Gastroesophageal sphincter (tissue), 4 donors: ENCODE data around the gene TMC1. TPM values are rescaled to one million over a fixed set of nuclear protein-coding genes. Genes with fewer than 3 reads are reported as not detected.

ENCODE experiments used
- ATAC-seq: fragments of 150-250 bp; one replicate; pipeline ENCODE4 v1.9.1; 2016; ENCODE audit warnings: mild to moderate bottlenecking, moderate library complexity
- H3K27ac ChIP-seq, 4 donors: fragments of 200-600 bp; sonication (generic) in 3 of 4; 1 replicate in 3 of 4; 2 replicates in 1 of 4; pipeline ENCODE4 v1.5.1; 2016 to 2019
- H3K27me3 ChIP-seq: fragments of 200-600 bp; sonication (generic); one replicate; pipeline ENCODE4 v1.5.1; 2019
- H3K36me3 ChIP-seq, 2 donors: fragments of 200-600 bp; sonication (generic); one replicate each; pipeline ENCODE4 v1.5.1; 2019; ENCODE audit warnings: control low read depth in 1 of 2
- H3K4me1 ChIP-seq, 3 donors: fragments of 200-600 bp; sonication (generic); 1 replicate in 2 of 3; 2 replicates in 1 of 3; pipeline ENCODE4 v1.5.1; 2016 to 2019; ENCODE audit warnings: control low read depth in 2 of 3
- H3K4me3 ChIP-seq, 2 donors: fragments of 200-600 bp; sonication (generic); one replicate each; pipeline ENCODE4 v1.5.1; 2019; ENCODE audit warnings: mild to moderate bottlenecking in 1 of 2, moderate library complexity in 1 of 2
- H3K9me3 ChIP-seq, 3 donors: fragments of 200-600 bp; sonication (generic); one replicate each; pipeline ENCODE4 v1.5.1; 2017 to 2019; ENCODE audit warnings: control low read depth in 2 of 3
- EP300 ChIP-seq: sonication (generic); formaldehyde crosslinking; IDR thresholded peaks from one replicate; pipeline ENCODE4 v1.6.1; 2017; ENCODE audit warnings: antibody characterized with exemption, mild to moderate bottlenecking
- POLR2A ChIP-seq, 2 donors: fragments of 450-650 bp; IDR thresholded peaks; one replicate each; pipeline ENCODE4 v1.6.1; 2017; ENCODE audit warnings: antibody characterized with exemption in 2 of 2, mild to moderate bottlenecking in 2 of 2, moderate library complexity in 1 of 2
- POLR2AphosphoS5 ChIP-seq: sonication (generic); formaldehyde crosslinking; IDR thresholded peaks from one replicate; pipeline ENCODE4 v1.6.1; 2017; ENCODE audit warnings: antibody characterized with exemption
- WGBS, 2 donors: methylation state at CpG; one replicate each; pipeline ENCODE4 v1.1.5; 2018; ENCODE audit warnings: low coverage in 1 of 2; 5-methylcytosine and 5-hydroxymethylcytosine counted together
- total RNA-seq, 4 donors: library from RNA; depleted of rRNA; stranded (reverse); fragments of >200 nt; gene quantifications; one replicate each; pipeline ENCODE4 v1.1.0, GENCODE V29; 2016
- TF ChIP-seq, protein P1 (sequence below), 4 experiments: fragments of 200-600 bp in 2 of 4; fragments of 450-650 bp in 2 of 4; sonication (generic) in 1 of 4; IDR thresholded peaks; one replicate each; pipeline ENCODE4 v1.5.1; 2017 to 2019; ENCODE audit warnings: antibody characterized with exemption in 4 of 4, mild to moderate bottlenecking in 2 of 4, moderate library complexity in 2 of 4

Gene TMC1
- total RNA-seq, 4 donors from 2014 or later, result not detected

DNA sequence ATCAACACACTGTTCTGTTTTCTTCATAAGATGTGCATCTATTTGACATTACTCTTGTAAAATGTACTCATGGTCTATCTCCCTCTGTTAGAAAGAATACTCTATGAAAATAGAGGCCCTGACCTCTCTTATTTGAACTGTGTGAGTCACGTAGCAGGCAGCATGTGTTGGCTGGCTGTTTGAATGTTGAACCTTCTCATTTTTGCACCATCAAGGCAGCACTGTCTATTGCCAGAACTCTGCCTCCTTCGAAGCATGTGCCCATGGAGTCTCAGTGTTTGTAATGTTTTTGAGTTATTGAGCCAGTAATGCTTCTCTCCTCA lies 287.0 kb downstream of the TMC1 start:
- ATAC-seq, result no peak
- 77 to 92% methylated on average over 2 of the region's 2 CpGs for WGBS, 2 donors
- no peak overlapping the region for H3K27ac ChIP-seq
- no peaks in the 10 kb centered on the region for H3K36me3 ChIP-seq
- peaks cover 0 to 5% (median 0%) of the 10 kb centered on the region in 3 donors for H3K9me3 ChIP-seq
- H3K27me3 ChIP-seq, result no peaks in the 10 kb centered on the region
- TF ChIP-seq, protein P1, sequence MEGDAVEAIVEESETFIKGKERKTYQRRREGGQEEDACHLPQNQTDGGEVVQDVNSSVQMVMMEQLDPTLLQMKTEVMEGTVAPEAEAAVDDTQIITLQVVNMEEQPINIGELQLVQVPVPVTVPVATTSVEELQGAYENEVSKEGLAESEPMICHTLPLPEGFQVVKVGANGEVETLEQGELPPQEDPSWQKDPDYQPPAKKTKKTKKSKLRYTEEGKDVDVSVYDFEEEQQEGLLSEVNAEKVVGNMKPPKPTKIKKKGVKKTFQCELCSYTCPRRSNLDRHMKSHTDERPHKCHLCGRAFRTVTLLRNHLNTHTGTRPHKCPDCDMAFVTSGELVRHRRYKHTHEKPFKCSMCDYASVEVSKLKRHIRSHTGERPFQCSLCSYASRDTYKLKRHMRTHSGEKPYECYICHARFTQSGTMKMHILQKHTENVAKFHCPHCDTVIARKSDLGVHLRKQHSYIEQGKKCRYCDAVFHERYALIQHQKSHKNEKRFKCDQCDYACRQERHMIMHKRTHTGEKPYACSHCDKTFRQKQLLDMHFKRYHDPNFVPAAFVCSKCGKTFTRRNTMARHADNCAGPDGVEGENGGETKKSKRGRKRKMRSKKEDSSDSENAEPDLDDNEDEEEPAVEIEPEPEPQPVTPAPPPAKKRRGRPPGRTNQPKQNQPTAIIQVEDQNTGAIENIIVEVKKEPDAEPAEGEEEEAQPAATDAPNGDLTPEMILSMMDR (IDR thresholded peaks at IDR 0.05), result no peak
- TF ChIP-seq POLR2A (IDR thresholded peaks at IDR 0.05) (no peak), POLR2AphosphoS5 (no peak), EP300 (no peak)
- no peak overlapping the region for H3K4me3 ChIP-seq
- H3K4me1 ChIP-seq, result no peaks in the 10 kb centered on the region

DNA sequence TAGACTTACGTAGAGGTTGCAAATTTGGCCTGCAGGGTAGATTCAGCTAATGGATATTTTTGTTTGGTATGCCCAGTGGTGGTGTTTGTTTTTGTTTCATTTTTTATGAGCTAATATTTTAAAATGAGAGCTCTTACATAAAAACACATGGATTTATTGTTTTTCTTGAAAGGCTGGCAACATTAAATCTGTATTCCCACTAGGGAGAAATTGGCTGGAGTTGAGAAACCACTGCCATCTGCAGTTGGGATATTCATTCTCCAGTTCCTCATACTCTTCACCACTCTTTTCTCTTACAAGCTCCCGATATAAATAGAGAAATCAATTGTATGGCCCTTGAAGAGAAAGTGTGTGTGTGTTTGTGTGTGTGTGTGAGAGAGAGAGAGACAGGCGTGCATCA lies 288.2 kb downstream of the TMC1 start:
- H3K4me1 ChIP-seq, result no peaks in the 10 kb centered on the region
- no peaks in the 10 kb centered on the region for H3K27me3 ChIP-seq
- ATAC-seq, result no peak
- H3K27ac ChIP-seq, result no peak overlapping the region
- H3K36me3 ChIP-seq, result no peaks in the 10 kb centered on the region
- no peaks in the 10 kb centered on the region for H3K9me3 ChIP-seq
- H3K4me3 ChIP-seq, result no peak overlapping the region
- WGBS, 2 donors, result 71 to 89% methylated on average over 2 to 3 of the region's 3 CpGs
- no peak for TF ChIP-seq POLR2A (IDR thresholded peaks at IDR 0.05)
- TF ChIP-seq, protein P1 (IDR thresholded peaks at IDR 0.05), result no peak
- no peak for TF ChIP-seq POLR2AphosphoS5
- TF ChIP-seq EP300, result no peak

DNA sequence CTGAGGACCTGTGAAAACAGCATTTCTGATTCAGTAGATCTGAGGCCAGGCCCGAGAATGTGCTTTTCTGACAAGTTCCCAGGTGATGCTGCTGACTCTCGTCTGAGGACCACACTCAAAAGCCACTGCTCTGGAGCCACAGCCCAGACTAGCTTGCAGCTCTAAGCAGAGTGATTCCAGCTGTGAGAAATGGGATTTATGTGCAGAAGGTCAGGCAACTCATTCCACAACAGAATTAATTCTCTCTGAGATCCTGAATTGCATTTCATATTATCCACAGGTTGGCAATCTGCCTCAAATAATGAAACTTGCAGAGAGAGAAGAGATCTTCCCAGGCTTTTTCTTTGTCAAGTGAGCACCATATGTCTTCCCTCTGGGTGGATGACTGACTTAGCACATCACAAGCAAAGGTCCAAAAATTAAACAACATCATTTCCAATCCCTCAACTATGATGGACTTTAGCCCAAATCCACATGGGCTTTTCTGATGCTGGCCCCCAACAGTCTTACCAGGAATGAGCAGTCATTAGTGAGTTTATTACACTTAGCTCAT lies 291.2 kb downstream of the TMC1 start:
- 40% methylated on average over 1 of the region's 2 CpGs; no CpG with 5 or more reads in 1 of the 2 donors for WGBS, 2 donors
- Histone ChIP-seq H3K27ac (no peak overlapping the region), H3K27me3 (no peaks in the 10 kb centered on the region), H3K9me3 (no peaks in the 10 kb centered on the region), H3K36me3 (no peaks in the 10 kb centered on the region), H3K4me3 (no peak overlapping the region), H3K4me1 (no peaks in the 10 kb centered on the region)
- ATAC-seq, result no peak
- TF ChIP-seq POLR2A (IDR thresholded peaks at IDR 0.05), result no peak
- no peak for TF ChIP-seq EP300
- TF ChIP-seq, protein P1 (IDR thresholded peaks at IDR 0.05), result no peak
- TF ChIP-seq POLR2AphosphoS5, result no peak

GRCh38 chr9:72813544-72813943 lies 292.1 kb downstream of the TMC1 start:
- Histone ChIP-seq H3K4me1 (no peaks in the 10 kb centered on the region), H3K27me3 (no peaks in the 10 kb centered on the region), H3K4me3 (no peak overlapping the region), H3K9me3 (no peaks in the 10 kb centered on the region), H3K27ac (no peak overlapping the region), H3K36me3 (no peaks in the 10 kb centered on the region)
- TF ChIP-seq, protein P1 (IDR thresholded peaks at IDR 0.05), result no peak
- no peak for TF ChIP-seq POLR2A (IDR thresholded peaks at IDR 0.05)
- no peak for TF ChIP-seq EP300
- no peak for TF ChIP-seq POLR2AphosphoS5
- ATAC-seq, result no peak

DNA sequence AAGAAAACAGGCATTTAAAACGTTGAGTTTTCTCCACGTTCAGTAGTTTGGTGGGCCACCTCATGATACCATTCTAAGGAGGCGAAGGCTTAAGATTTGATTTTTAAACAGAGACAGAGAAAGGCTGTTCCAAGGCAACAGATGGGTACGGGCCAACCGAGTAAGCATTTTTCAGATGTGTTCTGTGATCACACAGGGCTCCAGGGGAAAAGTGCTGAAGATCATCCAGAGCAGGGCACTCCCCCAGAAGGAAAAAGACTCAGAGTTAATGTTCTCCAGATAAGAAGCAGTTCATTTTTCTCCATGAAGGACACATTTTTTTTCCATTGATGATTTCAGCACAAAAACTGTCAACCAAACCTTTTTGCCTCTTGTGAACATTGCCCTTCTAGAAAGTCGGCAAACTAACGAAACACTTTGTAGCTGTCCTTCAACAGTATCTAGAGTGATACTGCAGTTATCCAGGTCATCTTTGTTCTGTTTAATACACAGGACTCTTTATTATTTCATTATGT lies 292.7 kb downstream of the TMC1 start:
- 75 to 83% methylated on average over 6 of the region's 7 CpGs for WGBS, 2 donors
- Histone ChIP-seq H3K36me3 (no peaks in the 10 kb centered on the region), H3K4me1 (no peaks in the 10 kb centered on the region), H3K4me3 (no peak overlapping the region), H3K9me3 (no peaks in the 10 kb centered on the region), H3K27me3 (no peaks in the 10 kb centered on the region), H3K27ac (no peak overlapping the region)
- ATAC-seq, result no peak
- no peak for TF ChIP-seq POLR2AphosphoS5
- no peak for TF ChIP-seq POLR2A (IDR thresholded peaks at IDR 0.05)
- TF ChIP-seq EP300, result no peak
- TF ChIP-seq, protein P1 (IDR thresholded peaks at IDR 0.05), result no peak
